HepG2 (cell line): ENCODE results near the gene SFI1. TPM values are rescaled to one million over a fixed set of nuclear protein-coding genes. Genes with fewer than 3 reads are reported as not detected.

Experiments used
- FOXJ3 ChIP-seq: sonication (generic); formaldehyde crosslinking; IDR thresholded peaks from 2 replicates; pipeline ENCODE4 v1.4.0; 2020; ENCODE audit warnings: missing genetic modification reagents, mild to moderate bottlenecking, borderline replicate concordance
- IKZF4 ChIP-seq: sonication (generic); formaldehyde crosslinking; IDR thresholded peaks from 2 replicates; pipeline ENCODE4 v1.5.1; 2020; ENCODE audit warnings: borderline replicate concordance, mild to moderate bottlenecking, low read depth, missing genetic modification reagents; ENCODE audit errors: not compliant biosample characterization
- MED13 ChIP-seq: sonication (generic); formaldehyde crosslinking; IDR thresholded peaks from 2 replicates; pipeline ENCODE4 v1.5.0; 2020; ENCODE audit warnings: missing genetic modification reagents
- PAWR ChIP-seq: sonication (generic); formaldehyde crosslinking; IDR thresholded peaks from 2 replicates; pipeline ENCODE4 v1.4.0; 2020; ENCODE audit warnings: missing genetic modification reagents, mild to moderate bottlenecking, borderline replicate concordance
- ZFP36L1 ChIP-seq: sonication (generic); formaldehyde crosslinking; IDR thresholded peaks from 2 replicates; pipeline ENCODE4 v1.8.0; 2022; ENCODE audit warnings: mild to moderate bottlenecking, missing genetic modification reagents, moderate library complexity
- ZNF230 ChIP-seq: sonication (generic); formaldehyde crosslinking; IDR thresholded peaks from 2 replicates; pipeline ENCODE4 v1.4.0; 2020; ENCODE audit warnings: mild to moderate bottlenecking, missing genetic modification reagents
- ZNF292 ChIP-seq: sonication (generic); formaldehyde crosslinking; IDR thresholded peaks from 2 replicates; pipeline ENCODE4 v1.8.1; 2022; ENCODE audit warnings: mild to moderate bottlenecking, low read depth, missing genetic modification reagents, borderline replicate concordance
- ZNF563 ChIP-seq: sonication (generic); formaldehyde crosslinking; IDR thresholded peaks from 2 replicates; pipeline ENCODE4 v1.8.0; 2022; ENCODE audit warnings: mild to moderate bottlenecking, moderate library complexity, missing genetic modification reagents
- ZNF670 ChIP-seq: sonication (generic); formaldehyde crosslinking; IDR thresholded peaks from 2 replicates; pipeline ENCODE4 v1.8.0; 2022; ENCODE audit warnings: mild to moderate bottlenecking, missing genetic modification reagents, borderline replicate concordance
- ZNF766 ChIP-seq: sonication (generic); formaldehyde crosslinking; IDR thresholded peaks from 2 replicates; pipeline ENCODE4 v1.5.0; 2020; ENCODE audit warnings: missing genetic modification reagents, borderline replicate concordance
- ZNF841 ChIP-seq: sonication (generic); formaldehyde crosslinking; IDR thresholded peaks from 2 replicates; pipeline ENCODE4 v1.8.1; 2023; ENCODE audit warnings: missing genetic modification reagents, borderline replicate concordance
- polyA plus RNA-seq, 8 experiments: library from polyadenylated mRNA; depleted of rRNA in 3 of 8; stranded (reverse) in 7 of 8; unstranded in 1 of 8; fragments of >200 nt; fragmentation: Illumina TruSeq in 4 of 8; extraction: Trizol in 4 of 8; gene quantifications; 2 replicates each; pipeline versions ENCODE4 v1.2.1 to v1.2.3, GENCODE V29; 2011 to 2016; ENCODE audit warnings: low read depth in 4 of 8, missing spikeins in 1 of 8, mixed read lengths in 1 of 8; ENCODE audit not compliant: insufficient read depth in 1 of 8
- total RNA-seq, 5 experiments: library from RNA; depleted of rRNA; stranded (reverse); fragments of >200 nt; fragmentation: Illumina TruSeq; extraction: Trizol; gene quantifications; 2 replicates each; pipeline ENCODE4 v1.2.3, GENCODE V29; 2016; ENCODE audit warnings: low read depth in 1 of 5
- TF ChIP-seq, protein P1 (sequence below): sonication (generic); formaldehyde crosslinking; IDR thresholded peaks from 2 replicates; pipeline ENCODE4 v1.4.0; 2020; ENCODE audit warnings: missing genetic modification reagents
- TF ChIP-seq, protein P2 (sequence below): sonication (generic); formaldehyde crosslinking; IDR thresholded peaks from 2 replicates; pipeline ENCODE4 v1.4.0; 2020; ENCODE audit warnings: missing genetic modification reagents, borderline replicate concordance
- TF ChIP-seq, protein P3 (sequence below): IDR thresholded peaks from 2 replicates; pipeline ENCODE4 v1.6.1; 2018; ENCODE audit warnings: missing genetic modification reagents, mild to moderate bottlenecking, missing compliant biosample characterization
- TF ChIP-seq, protein P4 (sequence below): sonication (generic); formaldehyde crosslinking; IDR thresholded peaks from 2 replicates; pipeline ENCODE4 v1.8.1; 2023; ENCODE audit warnings: mild to moderate bottlenecking, inconsistent platforms, moderate library complexity, missing genetic modification reagents, borderline replicate concordance

SFI1 gene
- total and polyA plus RNA-seq, 2 of the 13 experiments (the other 11 are each of a cell fraction or from before 2014, with no cell fraction given) = 20.5 to 40.1 TPM

DNA sequence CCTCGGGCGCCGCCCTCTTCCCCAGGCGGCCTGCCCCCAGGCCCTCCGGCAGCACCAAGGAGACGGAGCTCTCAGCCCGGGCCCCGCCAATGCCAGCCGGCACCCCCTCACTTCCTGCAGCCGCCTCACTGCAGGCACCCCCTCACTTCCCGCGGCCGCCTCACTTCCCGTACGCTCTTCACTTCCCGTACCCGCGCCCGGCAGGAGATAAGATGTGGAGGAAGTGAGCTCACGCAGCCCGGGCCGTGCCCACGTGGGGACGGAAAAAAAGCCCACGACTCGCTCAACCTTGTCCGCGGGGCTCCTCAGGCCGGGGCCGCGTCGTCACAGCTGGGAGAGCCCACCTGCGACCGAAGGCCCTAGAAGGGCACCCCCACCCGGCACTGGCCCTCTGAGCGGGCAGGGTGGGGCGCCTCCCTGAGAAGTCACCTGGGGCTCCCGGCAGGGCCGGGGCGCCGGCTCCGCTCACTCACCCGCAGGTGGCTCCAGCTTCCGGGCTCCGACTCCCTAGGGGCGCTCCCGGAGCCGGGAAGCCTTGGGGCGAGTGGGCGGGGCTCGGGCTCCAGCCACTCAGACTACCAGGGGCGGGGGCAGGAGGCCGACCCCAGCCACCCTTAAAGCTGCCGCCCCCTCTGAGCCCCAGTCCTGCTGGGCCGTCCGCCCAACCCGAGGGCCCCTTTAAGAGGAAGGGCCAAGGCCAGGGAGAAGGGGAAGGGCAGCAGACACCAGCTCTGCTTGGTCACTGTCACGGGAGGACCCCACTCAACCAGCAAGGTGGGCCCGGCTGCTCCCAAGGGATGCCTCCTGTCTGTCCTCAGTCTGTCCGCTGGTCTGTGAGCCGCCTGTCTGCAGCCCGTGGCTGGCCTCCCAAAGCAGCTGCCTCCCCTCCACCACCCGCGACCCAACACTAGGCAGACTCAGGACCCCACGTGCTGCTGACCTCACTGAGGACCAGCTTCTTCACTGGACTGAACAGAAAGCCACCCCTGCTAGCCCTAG is 134.3 kb downstream of the SFI1 start (continued):
- TF ChIP-seq, protein P1, sequence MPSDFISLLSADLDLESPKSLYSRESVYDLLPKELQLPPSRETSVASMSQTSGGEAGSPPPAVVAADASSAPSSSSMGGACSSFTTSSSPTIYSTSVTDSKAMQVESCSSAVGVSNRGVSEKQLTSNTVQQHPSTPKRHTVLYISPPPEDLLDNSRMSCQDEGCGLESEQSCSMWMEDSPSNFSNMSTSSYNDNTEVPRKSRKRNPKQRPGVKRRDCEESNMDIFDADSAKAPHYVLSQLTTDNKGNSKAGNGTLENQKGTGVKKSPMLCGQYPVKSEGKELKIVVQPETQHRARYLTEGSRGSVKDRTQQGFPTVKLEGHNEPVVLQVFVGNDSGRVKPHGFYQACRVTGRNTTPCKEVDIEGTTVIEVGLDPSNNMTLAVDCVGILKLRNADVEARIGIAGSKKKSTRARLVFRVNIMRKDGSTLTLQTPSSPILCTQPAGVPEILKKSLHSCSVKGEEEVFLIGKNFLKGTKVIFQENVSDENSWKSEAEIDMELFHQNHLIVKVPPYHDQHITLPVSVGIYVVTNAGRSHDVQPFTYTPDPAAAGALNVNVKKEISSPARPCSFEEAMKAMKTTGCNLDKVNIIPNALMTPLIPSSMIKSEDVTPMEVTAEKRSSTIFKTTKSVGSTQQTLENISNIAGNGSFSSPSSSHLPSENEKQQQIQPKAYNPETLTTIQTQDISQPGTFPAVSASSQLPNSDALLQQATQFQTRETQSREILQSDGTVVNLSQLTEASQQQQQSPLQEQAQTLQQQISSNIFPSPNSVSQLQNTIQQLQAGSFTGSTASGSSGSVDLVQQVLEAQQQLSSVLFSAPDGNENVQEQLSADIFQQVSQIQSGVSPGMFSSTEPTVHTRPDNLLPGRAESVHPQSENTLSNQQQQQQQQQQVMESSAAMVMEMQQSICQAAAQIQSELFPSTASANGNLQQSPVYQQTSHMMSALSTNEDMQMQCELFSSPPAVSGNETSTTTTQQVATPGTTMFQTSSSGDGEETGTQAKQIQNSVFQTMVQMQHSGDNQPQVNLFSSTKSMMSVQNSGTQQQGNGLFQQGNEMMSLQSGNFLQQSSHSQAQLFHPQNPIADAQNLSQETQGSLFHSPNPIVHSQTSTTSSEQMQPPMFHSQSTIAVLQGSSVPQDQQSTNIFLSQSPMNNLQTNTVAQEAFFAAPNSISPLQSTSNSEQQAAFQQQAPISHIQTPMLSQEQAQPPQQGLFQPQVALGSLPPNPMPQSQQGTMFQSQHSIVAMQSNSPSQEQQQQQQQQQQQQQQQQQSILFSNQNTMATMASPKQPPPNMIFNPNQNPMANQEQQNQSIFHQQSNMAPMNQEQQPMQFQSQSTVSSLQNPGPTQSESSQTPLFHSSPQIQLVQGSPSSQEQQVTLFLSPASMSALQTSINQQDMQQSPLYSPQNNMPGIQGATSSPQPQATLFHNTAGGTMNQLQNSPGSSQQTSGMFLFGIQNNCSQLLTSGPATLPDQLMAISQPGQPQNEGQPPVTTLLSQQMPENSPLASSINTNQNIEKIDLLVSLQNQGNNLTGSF = no peak
- TF ChIP-seq ZNF841 (CRISPR knock-in tag) (no peak), IKZF4 (no peak), MED13 (CRISPR knock-in tag) (0 out of 2 replicates have a peak, but pooled peaks have one; percentile 50), PAWR (CRISPR knock-in tag) (no peak), ZNF670 (CRISPR knock-in tag) (no peak), ZFP36L1 (CRISPR knock-in tag) (no peak), FOXJ3 (no peak), ZNF563 (CRISPR knock-in tag) (0 out of 2 replicates have a peak, but pooled peaks have one; percentile 55), ZNF230 (no peak), ZNF766 (CRISPR knock-in tag) (peak; percentile 53; the same call in 1 of the 2 replicates), ZNF292 (CRISPR knock-in tag) (no peak)
- TF ChIP-seq, protein P2, sequence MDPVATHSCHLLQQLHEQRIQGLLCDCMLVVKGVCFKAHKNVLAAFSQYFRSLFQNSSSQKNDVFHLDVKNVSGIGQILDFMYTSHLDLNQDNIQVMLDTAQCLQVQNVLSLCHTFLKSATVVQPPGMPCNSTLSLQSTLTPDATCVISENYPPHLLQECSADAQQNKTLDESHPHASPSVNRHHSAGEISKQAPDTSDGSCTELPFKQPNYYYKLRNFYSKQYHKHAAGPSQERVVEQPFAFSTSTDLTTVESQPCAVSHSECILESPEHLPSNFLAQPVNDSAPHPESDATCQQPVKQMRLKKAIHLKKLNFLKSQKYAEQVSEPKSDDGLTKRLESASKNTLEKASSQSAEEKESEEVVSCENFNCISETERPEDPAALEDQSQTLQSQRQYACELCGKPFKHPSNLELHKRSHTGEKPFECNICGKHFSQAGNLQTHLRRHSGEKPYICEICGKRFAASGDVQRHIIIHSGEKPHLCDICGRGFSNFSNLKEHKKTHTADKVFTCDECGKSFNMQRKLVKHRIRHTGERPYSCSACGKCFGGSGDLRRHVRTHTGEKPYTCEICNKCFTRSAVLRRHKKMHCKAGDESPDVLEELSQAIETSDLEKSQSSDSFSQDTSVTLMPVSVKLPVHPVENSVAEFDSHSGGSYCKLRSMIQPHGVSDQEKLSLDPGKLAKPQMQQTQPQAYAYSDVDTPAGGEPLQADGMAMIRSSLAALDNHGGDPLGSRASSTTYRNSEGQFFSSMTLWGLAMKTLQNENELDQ (CRISPR knock-in tag) = no peak
- TF ChIP-seq, protein P3, sequence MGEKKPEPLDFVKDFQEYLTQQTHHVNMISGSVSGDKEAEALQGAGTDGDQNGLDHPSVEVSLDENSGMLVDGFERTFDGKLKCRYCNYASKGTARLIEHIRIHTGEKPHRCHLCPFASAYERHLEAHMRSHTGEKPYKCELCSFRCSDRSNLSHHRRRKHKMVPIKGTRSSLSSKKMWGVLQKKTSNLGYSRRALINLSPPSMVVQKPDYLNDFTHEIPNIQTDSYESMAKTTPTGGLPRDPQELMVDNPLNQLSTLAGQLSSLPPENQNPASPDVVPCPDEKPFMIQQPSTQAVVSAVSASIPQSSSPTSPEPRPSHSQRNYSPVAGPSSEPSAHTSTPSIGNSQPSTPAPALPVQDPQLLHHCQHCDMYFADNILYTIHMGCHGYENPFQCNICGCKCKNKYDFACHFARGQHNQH (CRISPR knock-in tag) = no peak
- TF ChIP-seq, protein P4, sequence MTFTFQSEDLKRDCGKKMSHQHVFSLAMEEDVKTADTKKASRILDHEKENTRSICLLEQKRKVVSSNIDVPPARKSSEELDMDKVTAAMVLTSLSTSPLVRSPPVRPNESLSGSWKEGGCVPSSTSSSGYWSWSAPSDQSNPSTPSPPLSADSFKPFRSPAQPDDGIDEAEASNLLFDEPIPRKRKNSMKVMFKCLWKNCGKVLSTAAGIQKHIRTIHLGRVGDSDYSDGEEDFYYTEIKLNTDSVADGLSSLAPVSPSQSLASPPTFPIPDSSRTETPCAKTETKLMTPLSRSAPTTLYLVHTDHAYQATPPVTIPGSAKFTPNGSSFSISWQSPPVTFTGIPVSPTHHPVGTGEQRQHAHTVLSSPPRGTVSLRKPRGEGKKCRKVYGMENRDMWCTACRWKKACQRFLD (CRISPR knock-in tag) = 0 out of 2 replicates have a peak, but pooled peaks have one; percentile 48
